Measurements from ENCODE around the gene KRT82. TPM values are rescaled to one million over a fixed set of nuclear protein-coding genes. Genes with fewer than 3 reads are reported as not detected.

The KRT82 gene
- total and polyA plus RNA-seq, 8 donors: not detected

DNA sequence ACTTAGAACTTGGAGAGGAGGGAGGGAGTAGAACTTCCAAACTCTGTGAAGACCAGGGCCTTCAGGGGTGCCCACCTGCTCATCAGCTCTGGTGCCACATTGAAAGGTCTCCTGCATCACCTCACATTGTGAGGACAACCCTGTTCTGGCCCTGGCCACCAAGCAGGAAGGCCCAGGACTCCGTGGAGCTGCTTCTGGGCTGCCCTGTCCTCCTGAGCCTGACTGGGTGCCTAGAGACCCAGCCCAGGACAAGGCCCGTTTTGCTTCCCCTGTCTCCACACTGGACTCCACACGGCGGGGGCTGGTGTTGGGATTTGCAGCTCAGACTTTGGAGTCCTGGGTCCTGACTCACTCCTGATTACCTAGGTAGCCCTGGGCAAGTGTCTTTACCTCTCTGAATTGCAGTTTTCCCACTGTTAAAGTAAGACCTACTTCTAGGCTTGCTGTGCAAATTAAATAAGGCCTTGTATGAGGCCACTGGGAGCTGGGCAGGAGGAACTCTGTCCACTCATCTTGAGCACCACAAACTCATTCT is 12.5 kb upstream of the KRT82 start:
- Histone ChIP-seq H3K27ac (no peak overlapping the region), H3K9me3 (no peaks in the 10 kb centered on the region), H3K4me3 (no peak overlapping the region), H3K27me3 (no peaks in the 10 kb centered on the region), H3K4me1 (peaks cover 0 to 28% (median 9%) of the 10 kb centered on the region in 4 donors), H3K36me3 (no peaks in the 10 kb centered on the region)
- TF ChIP-seq POLR2AphosphoS5 (IDR thresholded peaks at IDR 0.05): no peak
- TF ChIP-seq, protein P1, sequence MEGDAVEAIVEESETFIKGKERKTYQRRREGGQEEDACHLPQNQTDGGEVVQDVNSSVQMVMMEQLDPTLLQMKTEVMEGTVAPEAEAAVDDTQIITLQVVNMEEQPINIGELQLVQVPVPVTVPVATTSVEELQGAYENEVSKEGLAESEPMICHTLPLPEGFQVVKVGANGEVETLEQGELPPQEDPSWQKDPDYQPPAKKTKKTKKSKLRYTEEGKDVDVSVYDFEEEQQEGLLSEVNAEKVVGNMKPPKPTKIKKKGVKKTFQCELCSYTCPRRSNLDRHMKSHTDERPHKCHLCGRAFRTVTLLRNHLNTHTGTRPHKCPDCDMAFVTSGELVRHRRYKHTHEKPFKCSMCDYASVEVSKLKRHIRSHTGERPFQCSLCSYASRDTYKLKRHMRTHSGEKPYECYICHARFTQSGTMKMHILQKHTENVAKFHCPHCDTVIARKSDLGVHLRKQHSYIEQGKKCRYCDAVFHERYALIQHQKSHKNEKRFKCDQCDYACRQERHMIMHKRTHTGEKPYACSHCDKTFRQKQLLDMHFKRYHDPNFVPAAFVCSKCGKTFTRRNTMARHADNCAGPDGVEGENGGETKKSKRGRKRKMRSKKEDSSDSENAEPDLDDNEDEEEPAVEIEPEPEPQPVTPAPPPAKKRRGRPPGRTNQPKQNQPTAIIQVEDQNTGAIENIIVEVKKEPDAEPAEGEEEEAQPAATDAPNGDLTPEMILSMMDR (IDR thresholded peaks at IDR 0.05): no peak
- TF ChIP-seq EP300 (IDR thresholded peaks at IDR 0.05): no peak
- TF ChIP-seq POLR2A (IDR thresholded peaks at IDR 0.05): no peak
- WGBS, 5 donors: 82 to 92% (median 87%) methylated on average over 3 to 4 of the region's 4 CpGs; no CpG with 5 or more reads in 1 of the 5 donors
- intact Hi-C loops (cut with DNase I; ENCODE audit: low total_unique reads): no loop called here
- DNase-seq: no peak

DNA sequence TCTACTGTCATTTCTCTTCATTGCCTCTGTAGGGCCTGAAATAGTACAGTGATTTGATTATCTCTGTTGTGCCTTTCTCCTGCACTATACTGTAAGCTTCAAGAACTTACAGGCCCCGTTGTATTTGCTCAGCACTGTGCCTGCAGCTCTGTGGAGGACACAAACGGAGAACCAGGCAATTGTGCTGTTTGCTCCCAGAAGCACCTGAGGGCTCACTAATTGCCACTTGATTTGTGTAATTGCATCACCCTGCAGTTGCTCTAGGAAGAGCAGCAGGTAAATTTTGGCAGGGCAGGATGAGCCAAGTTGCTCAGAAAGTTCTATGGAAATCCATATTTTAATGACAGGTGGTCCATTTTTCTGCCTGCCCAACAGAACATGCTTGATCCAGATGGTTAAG is 11.6 kb upstream of the KRT82 start:
- H3K4me3 ChIP-seq: no peak overlapping the region
- H3K27me3 ChIP-seq: no peaks in the 10 kb centered on the region
- H3K27ac ChIP-seq: peak overlapping the region in 3 of 5 donors; percentile 48 to 70 (median 49)
- TF ChIP-seq POLR2A (IDR thresholded peaks at IDR 0.05) (no peak), EP300 (IDR thresholded peaks at IDR 0.05) (no peak)
- H3K4me1 ChIP-seq: peaks cover 0 to 22% (median 8%) of the 10 kb centered on the region in 4 donors
- H3K36me3 ChIP-seq: no peaks in the 10 kb centered on the region
- H3K9me3 ChIP-seq: no peaks in the 10 kb centered on the region
- DNase-seq: no peak
- intact Hi-C loops (cut with DNase I; ENCODE audit: low total_unique reads): no loop called here
- WGBS, 5 donors: 41 to 67% (median 61%) methylated on average over 2 of the region's 2 CpGs

DNA sequence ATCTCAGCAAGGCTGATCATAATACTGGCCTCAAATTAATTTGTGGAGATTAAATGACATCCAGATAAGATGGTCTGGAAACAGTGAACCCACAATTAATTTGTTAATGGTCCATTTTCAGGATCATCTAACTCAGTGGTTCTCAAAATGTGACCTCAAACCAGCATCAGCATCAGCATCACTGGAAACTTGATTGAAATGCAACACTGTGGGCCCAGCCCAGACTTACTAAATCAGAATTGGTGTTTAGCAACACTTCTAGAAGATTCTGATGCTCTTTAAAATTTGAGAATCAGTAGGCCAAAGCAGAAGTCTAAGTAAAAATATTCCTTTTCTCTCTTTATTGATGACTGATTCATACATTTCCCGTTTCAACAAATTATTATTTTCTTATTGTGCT is 10.7 kb upstream of the KRT82 start:
- no peak overlapping the region for H3K4me3 ChIP-seq
- 67 to 88% (median 84%) methylated on average over 1 of the region's 1 CpG for WGBS, 5 donors
- no peaks in the 10 kb centered on the region for H3K9me3 ChIP-seq
- TF ChIP-seq EP300 (IDR thresholded peaks at IDR 0.05) (no peak), POLR2AphosphoS5 (IDR thresholded peaks at IDR 0.05) (no peak)
- TF ChIP-seq, protein P1 (IDR thresholded peaks at IDR 0.05): no peak
- H3K27me3 ChIP-seq: no peaks in the 10 kb centered on the region
- intact Hi-C loops (cut with DNase I; ENCODE audit: low total_unique reads): no loop called here
- no peak for DNase-seq
- peak overlapping the region in 4 of 5 donors; percentile 48 to 70 (median 53) for H3K27ac ChIP-seq
- no peaks in the 10 kb centered on the region for H3K36me3 ChIP-seq
- peaks cover 0 to 22% (median 8%) of the 10 kb centered on the region in 4 donors for H3K4me1 ChIP-seq

DNA sequence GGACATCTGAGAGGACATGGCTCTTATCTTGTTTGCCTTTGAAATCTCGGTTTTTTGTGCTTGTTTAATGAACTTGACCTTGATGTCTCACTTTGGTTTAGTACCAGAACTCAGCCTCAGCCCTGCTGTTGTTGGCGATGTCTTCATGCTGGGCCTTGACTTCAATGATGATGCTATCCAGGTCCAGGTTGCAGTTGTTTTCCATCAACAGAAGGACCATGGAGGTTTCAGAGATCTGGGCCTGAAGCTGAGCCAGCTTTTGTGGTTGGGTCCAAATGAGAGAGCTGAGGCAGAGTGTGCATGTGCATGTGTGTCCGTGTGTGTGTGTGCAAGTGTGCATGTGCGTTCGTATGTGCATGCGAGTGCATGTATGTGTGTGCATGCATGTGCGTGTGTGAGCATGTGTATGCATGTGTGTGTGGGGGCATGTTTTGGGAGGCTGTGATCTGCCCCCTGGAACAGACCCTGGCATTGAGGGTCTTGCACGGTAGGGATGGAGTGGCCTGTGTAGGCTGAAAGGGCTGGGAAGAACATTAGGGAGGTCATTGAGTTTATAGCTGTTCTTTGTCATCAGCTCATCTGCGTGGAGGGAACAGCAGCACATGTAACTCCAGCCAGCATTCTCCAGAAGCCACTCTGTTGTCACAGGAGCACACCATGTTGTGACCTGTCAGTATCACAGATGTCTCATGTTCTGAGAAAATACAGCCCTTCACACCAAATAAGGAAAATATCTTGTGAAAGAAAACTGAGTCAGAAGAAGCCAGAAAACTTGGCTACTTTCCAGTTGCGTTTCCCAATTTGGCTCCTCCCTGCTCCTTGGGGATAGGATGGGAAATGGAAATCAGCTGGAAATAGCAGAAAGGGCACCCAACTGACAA is 10.0 kb upstream of the KRT82 start:
- H3K4me1 ChIP-seq: peaks cover 0 to 28% (median 8%) of the 10 kb centered on the region in 4 donors
- no peak overlapping the region for H3K4me3 ChIP-seq
- TF ChIP-seq EP300 (IDR thresholded peaks at IDR 0.05): no peak
- peak in 2 of 3 donors; percentile 53 to 74 for TF ChIP-seq POLR2AphosphoS5 (IDR thresholded peaks at IDR 0.05)
- peak in 1 of 2 donors; percentile 81 for DNase-seq
- peak overlapping the region in 4 of 5 donors; percentile 19 to 70 (median 53) for H3K27ac ChIP-seq
- no peaks in the 10 kb centered on the region for H3K27me3 ChIP-seq
- intact Hi-C loops (cut with DNase I; ENCODE audit: low total_unique reads): no loop called here
- 61 to 69% (median 68%) methylated on average over 10 of the region's 10 CpGs for WGBS, 5 donors
- H3K9me3 ChIP-seq: no peaks in the 10 kb centered on the region
- H3K36me3 ChIP-seq: no peaks in the 10 kb centered on the region

DNA sequence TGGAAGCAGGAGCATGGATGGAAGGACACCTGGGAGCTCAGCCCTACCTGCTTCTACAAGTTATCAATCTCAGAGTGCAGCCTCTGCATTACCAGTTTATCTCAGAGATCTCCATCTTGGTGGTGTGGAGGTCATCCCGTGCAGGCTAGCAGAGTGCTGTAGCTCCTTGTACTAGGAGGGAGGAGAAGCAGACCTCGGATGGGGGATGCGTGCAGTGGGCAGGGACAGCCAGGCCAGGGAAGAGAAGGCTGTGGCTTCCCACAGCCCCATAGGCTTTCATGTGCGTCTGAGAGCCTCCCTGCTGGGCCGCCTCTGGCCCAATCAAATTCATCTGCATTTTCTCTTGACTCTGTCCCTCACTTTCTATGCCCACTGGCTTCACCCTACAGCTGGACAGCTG is 8.8 kb upstream of the KRT82 start:
- 74 to 86% (median 82%) methylated on average over 5 of the region's 5 CpGs for WGBS, 5 donors
- intact Hi-C loops (cut with DNase I; ENCODE audit: low total_unique reads): no loop called here

More for the DNA sequence above, 8.8 kb upstream of the KRT82 start:
- no peaks in the 10 kb centered on the region for H3K27me3 ChIP-seq
- no peak overlapping the region for H3K4me3 ChIP-seq
- peaks cover 0 to 32% (median 8%) of the 10 kb centered on the region in 4 donors for H3K4me1 ChIP-seq
- no peaks in the 10 kb centered on the region for H3K9me3 ChIP-seq
- no peak for TF ChIP-seq POLR2AphosphoS5 (IDR thresholded peaks at IDR 0.05)
- TF ChIP-seq, protein P1 (IDR thresholded peaks at IDR 0.05): no peak
- no peak for TF ChIP-seq POLR2A (IDR thresholded peaks at IDR 0.05)
- TF ChIP-seq EP300 (IDR thresholded peaks at IDR 0.05): no peak
- H3K27ac ChIP-seq: peak overlapping the region in 1 of 5 donors; percentile 70
- H3K36me3 ChIP-seq: no peaks in the 10 kb centered on the region
- DNase-seq: no peak

Measured in stomach (tissue), 9 donors.